BJ (cell line): ENCODE results near the gene RPL13. TPM values are rescaled to one million over a fixed set of nuclear protein-coding genes. Genes with fewer than 3 reads are reported as not detected.

ENCODE experiments used
- CTCF ChIA-PET: fragments of 350-600 bp; formaldehyde crosslinking; extraction: SDS; loops from one replicate; lab custom pipeline; 2021; ENCODE audit warnings: antibody characterized with exemption, inconsistent platforms; lab: Yijun Ruan, JAX
- POLR2A ChIA-PET: fragments of 300-600 bp; sonication (Branson Sonifier 250); formaldehyde crosslinking; extraction: SDS; loops from one replicate; lab custom pipeline; 2021; ENCODE audit warnings: antibody characterized with exemption; lab: Charles Lee
- DNase-seq: peaks from one replicate; pipeline ENCODE4 v3.0.0-alpha.2; 2011; ENCODE audit warnings: low read depth
- H3K27me3 ChIP-seq: 2 replicates; pipeline ENCODE4 v1.6.0; 2011; ENCODE audit warnings: low read length; ENCODE audit not compliant: control insufficient read depth, insufficient read depth
- H3K36me3 ChIP-seq: 2 replicates; pipeline ENCODE4 v1.5.1; 2011; ENCODE audit warnings: low read length; ENCODE audit not compliant: control insufficient read depth, insufficient read depth
- H3K4me3 ChIP-seq: 2 replicates; pipeline ENCODE4 v1.5.1; 2011; ENCODE audit warnings: low read depth, mild to moderate bottlenecking, control low read depth, low read length
- polyA plus RNA-seq: library from polyadenylated mRNA; depleted of rRNA; stranded (reverse); fragments of >200 nt; gene quantifications from 2 replicates; pipeline ENCODE4 v1.2.3, GENCODE V29; 2011
- TF ChIP-seq, protein P1 (sequence below): IDR thresholded peaks from 2 replicates; pipeline ENCODE4 v1.5.1; 2011; ENCODE audit warnings: low read depth, mild to moderate bottlenecking, control low read depth, inconsistent platforms, low read length, moderate library complexity; ENCODE audit not compliant: insufficient read depth

The RPL13 gene
- polyA plus RNA-seq, 1 experiment = 4,466 TPM

DNA sequence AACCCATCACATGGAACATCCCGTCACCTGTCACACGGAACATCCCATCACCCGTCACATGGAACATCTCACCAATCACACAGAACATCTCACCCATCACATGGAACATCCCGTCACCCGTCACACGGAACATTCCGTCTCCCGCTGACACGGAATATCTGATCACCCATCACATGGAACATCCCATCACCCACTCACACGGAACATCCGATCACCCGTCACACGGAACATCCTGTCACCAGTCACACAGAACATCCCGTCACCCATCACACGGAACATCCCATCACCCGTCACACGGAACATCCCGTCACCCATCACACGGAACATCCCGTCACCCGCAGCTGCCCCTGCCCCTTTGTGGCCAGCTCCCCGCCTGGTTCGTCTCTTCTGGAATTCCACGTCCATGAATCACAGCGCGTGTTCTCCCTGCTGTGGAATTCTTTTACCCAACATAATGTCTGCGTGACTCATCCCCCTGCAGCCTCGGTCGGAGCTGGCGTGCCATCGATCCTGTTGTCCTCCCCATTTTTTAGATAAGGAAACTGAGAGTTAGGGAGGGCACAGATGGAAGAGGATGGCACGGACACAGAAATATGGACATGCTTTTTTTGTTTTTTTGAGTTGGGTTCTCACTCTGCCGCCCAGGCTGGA, 20.7 kb downstream of the RPL13 start:
- H3K36me3 ChIP-seq = no peaks in the 10 kb centered on the region
- ChIA-PET CTCF (interaction anchor here (0.7 to 1.6 kb wide), 6 partner anchors 9 to 130 kb away, joined by 3 to 7 read pairs (median 4); no protein-coding TSS in a partner anchor), POLR2A (no interaction called here)
- H3K27me3 ChIP-seq = no peaks in the 10 kb centered on the region
- peak; percentile 88 for DNase-seq
- TF ChIP-seq, protein P1, sequence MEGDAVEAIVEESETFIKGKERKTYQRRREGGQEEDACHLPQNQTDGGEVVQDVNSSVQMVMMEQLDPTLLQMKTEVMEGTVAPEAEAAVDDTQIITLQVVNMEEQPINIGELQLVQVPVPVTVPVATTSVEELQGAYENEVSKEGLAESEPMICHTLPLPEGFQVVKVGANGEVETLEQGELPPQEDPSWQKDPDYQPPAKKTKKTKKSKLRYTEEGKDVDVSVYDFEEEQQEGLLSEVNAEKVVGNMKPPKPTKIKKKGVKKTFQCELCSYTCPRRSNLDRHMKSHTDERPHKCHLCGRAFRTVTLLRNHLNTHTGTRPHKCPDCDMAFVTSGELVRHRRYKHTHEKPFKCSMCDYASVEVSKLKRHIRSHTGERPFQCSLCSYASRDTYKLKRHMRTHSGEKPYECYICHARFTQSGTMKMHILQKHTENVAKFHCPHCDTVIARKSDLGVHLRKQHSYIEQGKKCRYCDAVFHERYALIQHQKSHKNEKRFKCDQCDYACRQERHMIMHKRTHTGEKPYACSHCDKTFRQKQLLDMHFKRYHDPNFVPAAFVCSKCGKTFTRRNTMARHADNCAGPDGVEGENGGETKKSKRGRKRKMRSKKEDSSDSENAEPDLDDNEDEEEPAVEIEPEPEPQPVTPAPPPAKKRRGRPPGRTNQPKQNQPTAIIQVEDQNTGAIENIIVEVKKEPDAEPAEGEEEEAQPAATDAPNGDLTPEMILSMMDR = no peak
- H3K4me3 ChIP-seq = no peak overlapping the region

GRCh38 chr16:89581861-89582563, 21.5 kb downstream of the RPL13 start:
- POLR2A ChIA-PET = no interaction called here

GRCh38 chr16:89582614-89583196, 22.2 kb downstream of the RPL13 start:
- POLR2A ChIA-PET = no interaction called here

More at GRCh38 chr16:89581861-89582563, 21.5 kb downstream of the RPL13 start:
- H3K36me3 ChIP-seq = no peaks in the 10 kb centered on the region
- TF ChIP-seq, protein P1 = no peak
- CTCF ChIA-PET = interaction anchor here (1.0 to 1.6 kb wide), 4 partner anchors 10 to 129 kb away, joined by 3 to 7 read pairs (median 4); no protein-coding TSS in a partner anchor
- no peak overlapping the region for H3K4me3 ChIP-seq
- DNase-seq = no peak
- no peaks in the 10 kb centered on the region for H3K27me3 ChIP-seq

GRCh38 chr16:89583197-89583894, 22.9 kb downstream of the RPL13 start:
- Histone ChIP-seq H3K27me3 (no peaks in the 10 kb centered on the region), H3K36me3 (no peaks in the 10 kb centered on the region), H3K4me3 (no peak overlapping the region)
- POLR2A ChIA-PET = no interaction called here
- TF ChIP-seq, protein P1 = no peak
- CTCF ChIA-PET = interaction anchor here (1.1 kb wide), 1 partner anchor 58 kb away, joined by 4 read pairs; no protein-coding TSS in a partner anchor
- DNase-seq = no peak

More at GRCh38 chr16:89582614-89583196, 22.2 kb downstream of the RPL13 start:
- TF ChIP-seq, protein P1 = no peak
- DNase-seq = no peak
- CTCF ChIA-PET = interaction anchor here (1.6 kb wide), 1 partner anchor 33 kb away, joined by 7 read pairs; no protein-coding TSS in a partner anchor
- no peaks in the 10 kb centered on the region for H3K27me3 ChIP-seq
- H3K36me3 ChIP-seq = no peaks in the 10 kb centered on the region
- H3K4me3 ChIP-seq = no peak overlapping the region
